GM21619 (cell line): Measurements from ENCODE around the gene CENPA.
A peak's percentile ranks its signal among the peaks of the same experiment; 100 is the strongest.
"Not testable (repeated sequence)": the region's sequence is repeated elsewhere in the genome, so short reads cannot be mapped to it uniquely, and the experiment has no call there.

Source experiments
- ATAC-seq: cut with Tn5 transposase; IDR thresholded peaks from one replicate; pipeline ENCODE4 v1.9.1; 2021; ENCODE audit not compliant: unreplicated experiment

Gene CENPA

DNA sequence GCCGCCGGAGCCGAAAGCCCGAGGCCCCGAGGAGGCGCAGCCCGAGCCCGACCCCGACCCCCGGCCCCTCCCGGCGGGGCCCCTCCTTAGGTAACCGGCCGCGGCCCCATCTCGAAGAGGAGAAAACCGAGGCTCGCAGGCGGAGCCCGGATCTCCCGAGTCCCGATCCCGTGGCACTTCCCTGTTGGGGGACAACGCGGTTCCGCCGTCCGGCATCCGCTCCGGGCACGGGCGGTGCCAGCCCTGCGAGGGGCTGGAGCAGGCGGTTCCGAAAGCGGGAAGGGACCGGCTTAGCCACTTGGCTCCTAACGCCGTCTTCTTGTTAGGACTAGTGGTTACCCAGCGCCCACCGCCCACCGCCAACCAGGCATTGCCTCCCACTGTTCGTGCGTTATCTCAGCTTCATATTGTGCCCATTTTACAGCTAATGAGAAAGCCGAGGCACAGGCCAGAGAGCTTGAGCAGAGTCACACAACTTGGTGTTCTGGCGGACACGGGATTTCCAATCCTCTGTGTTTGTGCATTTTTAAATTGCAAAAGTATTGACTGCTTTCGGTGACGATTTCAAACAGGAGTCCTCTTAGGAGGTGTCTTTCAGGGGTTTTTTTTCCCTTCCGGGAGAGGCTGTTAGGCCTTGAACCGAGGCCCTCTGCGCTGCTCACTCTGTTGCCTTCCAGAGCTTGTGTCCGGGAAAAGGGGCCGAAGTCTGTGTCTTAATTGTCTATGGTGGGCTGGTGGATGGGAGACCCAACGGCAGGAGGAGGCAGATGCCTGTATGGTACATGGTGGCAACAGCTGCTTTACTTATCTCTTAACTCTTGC is 562 bp downstream of the CENPA start:
- ATAC-seq = peak; percentile 4

DNA sequence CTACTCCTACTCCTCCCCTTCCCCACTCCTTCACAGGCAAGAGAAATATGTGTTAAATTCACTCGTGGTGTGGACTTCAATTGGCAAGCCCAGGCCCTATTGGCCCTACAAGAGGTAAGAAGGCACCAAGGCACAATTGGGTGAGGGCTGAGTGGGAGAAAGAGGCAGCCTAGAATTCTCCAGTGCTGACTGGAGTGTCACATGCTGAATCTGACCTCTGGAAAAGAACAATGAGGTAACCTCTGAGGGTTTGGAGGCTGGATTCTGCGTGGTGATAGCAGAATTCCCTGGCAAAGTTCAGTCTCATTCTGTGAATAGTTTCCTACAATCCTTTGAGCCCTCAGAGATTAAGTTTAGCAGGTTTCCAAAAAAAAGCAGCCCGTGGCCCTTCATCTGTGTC is 6.9 kb downstream of the CENPA start:
- ATAC-seq = no peak

DNA sequence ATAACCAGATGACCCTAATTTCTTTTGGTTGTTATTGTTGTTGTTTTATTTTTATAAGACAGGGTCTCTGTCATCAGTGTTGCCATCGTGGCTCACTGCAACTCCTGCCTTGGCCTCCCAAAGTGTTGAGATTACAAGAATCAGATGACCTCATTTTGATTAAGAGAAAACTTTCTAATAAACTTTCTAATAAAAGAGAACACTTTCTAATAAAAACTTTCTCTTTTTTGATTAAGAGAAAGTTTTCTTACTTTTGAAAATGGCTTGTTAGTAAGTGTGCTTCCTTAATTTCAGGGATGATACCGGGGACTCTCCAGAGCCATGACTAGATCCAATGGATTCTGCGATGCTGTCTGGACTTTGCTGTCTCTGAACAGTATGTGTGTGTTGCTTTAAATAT is 7.7 kb downstream of the CENPA start:
- ATAC-seq = no peak

DNA sequence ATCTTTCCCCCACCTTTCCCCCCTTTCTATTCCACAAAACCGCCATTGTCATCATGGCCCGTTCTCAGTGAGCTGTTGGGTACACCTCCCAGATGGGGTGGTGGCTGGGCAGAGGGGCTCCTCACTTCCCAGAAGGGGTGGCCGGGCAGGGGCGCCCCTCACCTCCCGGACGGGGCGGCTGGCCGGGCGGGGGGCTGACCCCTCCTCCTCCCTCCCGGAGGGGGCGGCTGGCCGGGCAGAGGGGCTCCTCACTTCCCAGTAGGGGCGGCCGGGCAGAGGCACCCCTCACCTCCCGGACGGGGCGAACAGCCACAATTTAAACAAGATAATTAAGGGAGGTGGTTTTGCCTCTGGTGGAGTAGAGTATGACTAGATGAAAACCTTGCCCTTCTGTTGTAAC is 9.3 kb downstream of the CENPA start:
- ATAC-seq = not testable (repeated sequence)

DNA sequence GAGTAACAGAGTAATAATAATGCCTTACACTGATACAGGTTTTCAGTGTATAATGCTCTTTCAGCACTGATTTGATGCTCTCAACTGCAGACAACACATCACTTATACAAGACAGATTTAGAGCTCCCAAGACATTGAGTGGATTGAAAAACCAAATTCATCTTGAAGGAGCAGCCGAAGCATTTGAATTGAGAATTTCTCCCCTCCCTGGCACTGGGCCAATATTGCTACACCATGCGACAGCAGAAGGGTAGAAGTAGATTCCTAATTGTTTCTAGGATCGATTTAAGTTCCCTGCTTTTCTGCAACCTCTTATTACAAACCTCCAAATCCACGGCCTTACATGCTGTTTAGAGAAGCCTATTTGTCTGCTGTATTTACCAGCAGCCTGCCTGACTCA is 15.5 kb downstream of the CENPA start:
- no peak for ATAC-seq

DNA sequence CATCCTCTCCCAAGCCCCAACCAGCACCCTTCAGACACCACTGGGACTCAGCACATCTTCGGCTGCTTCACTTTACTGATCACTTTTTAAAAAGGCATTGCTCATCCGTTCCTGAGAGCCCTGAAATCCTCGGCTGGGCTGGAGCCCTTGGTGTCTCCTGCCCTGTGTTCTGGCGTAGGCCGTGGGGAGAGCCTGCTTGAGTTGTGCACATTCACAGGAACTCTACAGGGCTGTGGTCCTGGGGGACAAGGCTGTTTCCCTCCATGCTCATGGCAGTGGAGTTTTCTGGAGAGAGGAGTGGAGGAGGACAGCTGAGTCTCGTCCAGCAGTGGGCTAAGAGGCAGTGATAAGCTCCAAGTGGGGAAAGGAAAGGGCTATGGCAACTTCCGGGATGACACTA is 15.9 kb downstream of the CENPA start:
- ATAC-seq = no peak

DNA sequence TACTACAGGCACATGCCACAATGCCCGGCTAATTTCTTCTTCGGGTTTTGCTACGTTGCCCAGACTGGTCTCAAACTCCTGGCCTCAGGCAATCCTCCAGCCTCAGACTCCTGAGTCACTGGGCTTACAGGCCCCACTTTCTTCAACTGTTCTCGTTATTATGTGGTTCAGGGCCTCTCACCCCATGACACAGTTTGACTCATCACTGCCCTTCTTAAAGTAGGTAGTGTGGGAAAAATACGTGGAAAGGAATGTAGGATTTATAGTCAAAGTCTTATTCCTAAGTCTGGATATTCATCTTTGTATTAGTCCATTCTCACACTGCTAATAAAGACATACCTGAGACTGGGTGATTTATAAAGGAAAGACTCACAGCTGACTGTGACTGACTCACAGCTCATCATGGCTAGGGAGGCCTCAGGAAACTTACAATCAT is 19.4 kb downstream of the CENPA start:
- ATAC-seq = no peak

DNA sequence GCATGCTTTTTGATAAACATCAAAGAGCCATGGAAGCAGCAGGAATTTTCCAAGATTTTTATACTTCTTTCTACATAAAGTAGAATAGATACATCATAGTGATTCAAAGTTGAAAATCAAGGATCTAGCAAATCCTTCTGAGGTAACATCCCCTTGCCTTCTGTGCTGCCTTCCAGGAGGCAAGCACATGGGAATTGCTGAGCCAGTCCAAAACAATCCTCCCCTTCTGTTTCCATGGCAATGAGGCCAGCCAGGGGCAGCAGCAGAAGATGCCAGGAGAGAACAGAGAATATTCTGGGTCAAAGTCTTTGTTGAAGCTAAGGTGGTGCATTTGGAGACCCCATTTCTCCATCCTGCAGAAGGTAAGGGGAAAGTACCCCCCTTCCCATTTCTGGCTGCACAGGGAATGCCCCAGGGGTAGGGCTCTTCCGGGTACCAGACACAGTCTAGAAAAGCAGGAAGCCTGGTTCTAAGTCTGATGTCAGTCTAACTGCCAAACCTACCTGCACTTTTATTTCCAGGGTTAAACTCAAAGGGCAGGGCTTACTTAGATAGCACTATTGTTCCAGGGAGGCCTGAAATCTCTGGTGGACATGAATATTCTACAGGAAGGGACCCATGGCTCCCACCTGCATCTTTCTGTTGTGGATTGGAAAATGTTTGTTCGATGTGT is 22.1 kb downstream of the CENPA start:
- no peak for ATAC-seq

DNA sequence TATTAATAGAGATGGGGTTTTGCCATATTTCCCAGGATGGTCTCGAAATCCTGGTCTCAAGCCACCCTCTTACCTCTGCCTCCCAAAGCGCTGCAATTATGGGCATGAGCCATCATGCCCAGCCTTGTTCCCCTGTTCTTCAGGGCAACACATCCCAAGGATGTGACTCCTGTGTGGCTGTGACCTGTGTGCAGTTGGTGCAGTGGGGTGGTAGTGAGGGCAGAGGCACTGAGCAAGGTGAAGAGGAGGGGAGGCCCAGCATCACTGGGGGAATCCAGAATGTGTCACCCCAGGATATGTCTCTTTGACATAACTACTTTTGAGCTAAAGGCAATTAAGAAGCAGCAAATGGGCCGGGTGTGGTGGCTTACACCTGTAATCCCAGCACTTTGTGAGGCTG is 23.4 kb downstream of the CENPA start:
- no peak for ATAC-seq

DNA sequence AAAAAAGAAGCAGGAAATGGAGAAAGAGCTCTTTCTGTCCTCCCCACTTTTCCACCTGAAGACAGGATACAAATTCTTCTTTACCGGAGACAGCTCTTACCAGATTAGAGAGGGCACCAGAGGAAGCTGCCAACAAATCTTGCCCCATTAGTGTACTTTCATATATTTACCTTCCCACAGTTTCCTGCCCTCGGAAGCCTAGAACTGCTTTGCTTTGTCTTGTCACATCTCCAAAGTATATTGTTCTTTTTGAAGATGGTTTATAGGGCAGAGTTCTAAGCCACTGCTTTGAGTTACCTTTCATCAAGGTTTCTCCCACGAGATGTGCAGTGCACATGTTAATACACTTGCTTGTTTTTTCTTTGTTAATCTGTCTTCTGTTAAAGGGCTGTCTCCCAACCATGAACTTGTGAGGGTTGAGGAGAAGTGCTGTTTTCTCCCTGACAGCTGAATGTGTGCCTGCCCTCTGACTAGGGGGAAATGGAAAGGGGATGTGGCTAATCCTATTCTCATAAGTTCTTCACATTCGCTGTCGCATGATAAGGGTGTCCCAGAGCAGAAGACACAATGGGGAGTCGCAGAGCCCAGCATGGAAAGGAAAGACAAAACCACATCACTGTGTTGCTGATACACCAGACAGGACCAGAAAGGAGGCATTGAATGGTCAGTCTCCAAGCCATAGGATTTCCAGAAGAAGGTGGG is 24.2 kb downstream of the CENPA start:
- ATAC-seq = no peak

DNA sequence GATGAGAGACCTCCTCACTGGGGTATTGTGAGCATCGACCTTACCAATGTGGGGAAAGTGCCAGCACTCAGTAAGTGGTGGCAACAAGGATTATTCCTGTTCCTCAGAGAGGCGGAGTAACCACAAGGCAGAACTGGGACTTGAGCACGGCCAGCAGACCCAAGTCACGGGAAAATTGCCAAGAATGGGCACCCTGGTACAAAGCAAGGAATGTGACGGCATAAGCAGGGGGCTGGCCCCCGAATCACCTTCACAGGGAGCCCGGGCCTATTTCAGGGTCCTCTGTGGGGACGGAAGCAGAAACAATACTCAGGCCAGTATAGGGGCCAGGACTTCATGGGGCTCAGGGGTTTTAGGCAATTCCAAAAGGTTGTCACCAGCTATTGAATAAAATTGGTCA is 25.4 kb downstream of the CENPA start:
- ATAC-seq = no peak

DNA sequence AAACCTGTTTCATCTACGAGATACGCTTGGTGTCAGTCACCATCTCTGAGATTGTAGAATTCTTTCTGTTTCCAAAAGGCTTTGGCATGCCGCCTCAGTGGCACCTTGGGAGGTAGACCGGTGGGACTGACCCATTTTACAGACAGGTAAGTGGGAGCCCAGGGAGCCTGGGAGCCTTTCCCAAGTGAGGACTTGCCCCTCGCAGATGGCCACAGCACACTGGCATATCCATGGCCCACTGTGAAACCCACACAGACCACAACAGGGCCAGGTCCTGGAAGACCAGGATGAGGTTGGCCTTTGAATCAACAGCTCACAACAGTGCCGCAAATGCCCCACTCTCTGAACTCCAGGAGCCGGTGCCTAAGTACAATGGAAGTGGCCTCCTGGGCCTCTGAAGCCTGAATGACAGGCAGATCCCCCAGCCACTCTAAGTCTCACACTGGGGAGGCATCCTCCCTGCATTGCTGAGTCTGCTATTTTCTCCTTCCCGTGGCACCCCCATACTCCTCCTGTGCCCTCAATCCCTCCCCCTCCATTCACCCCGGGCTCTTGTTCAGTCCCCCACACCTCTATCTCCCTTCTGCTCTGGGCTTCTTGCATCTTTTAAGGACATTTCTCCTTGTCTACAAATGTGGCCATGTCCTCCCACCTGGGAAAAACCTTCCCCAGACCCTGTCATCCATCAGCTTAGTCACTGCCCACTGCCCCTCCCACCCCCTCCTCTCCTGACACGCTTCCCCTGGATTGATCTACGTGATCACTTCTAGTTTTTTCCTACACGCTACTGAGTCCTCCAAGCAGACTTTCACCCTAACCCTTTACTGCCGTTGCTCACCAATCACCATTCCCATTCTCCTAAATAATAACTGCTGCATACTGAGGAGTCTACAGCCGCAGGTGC is 26.2 kb downstream of the CENPA start:
- ATAC-seq = no peak

DNA sequence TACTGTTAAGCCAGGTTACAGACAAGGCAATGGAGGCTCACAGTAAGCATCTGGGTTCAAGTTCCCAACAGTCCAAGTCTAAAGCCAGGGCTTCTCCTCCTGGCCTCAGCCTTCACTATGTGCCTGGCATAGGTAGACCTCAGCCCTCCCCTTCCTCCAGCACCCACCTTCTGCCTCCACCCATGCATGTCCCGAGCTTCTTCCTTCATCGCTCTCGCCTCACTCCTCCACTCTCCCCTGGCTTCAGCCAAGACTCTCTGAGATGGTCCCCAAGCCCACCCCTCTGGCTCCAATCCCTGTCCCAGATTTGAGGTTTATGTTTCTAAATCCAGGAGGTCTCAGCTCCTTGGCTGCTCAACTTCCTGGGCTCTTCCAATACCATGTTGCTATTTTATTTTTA is 26.9 kb downstream of the CENPA start:
- ATAC-seq = no peak

DNA sequence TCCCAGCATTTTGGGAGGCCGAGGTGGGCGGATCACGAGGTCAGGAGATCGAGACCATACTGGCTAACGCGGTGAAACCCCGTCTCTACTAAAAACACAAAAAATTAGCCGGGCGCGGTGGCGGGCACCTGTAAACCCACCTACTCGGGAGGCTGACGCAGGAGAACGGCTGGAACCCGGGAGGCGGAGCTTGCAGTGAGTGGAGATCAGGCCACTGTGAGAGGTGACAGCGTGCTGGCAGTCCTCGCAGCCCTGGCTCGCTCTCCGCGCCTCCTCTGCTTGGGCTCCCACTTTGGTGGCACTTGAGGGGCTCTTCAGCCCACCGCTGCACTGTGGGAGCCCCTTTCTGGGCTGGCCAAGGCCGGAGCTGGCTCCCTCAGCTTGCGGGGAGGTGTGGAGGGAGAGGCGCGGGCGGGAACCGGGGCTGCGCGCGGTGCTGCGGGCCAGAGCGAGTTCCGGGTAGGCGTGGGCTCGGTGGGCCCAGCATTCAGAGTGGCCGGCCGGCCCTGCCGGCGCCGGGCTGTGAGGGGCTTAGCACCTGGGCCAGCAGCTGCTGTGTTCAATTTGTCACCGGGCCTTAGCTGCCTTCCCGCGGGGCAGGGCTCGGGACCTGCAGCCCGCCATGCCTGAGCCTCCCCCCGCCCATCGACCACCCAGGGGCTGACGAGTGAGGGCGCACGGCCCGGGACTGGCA is 28.4 kb downstream of the CENPA start:
- not testable (repeated sequence) for ATAC-seq

DNA sequence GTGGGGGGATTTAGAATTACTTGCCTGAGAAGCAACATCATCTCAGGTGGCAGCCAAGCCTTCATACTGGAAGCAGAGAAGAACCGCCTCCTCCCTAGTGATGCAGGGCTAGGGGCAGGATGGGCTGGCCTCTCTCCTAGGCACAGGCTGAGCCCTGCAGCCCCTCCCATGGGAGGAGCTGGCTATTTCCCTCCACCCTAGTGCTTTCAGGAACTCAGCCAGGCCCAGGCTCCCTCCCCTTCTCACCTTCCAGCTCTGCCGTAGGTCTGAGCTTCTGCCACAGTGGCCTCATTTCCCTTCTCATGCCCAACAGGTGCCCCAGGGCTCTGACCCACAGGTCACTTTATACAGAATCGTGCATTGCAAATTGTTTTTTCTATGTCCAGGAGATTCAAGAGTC is 31.0 kb downstream of the CENPA start:
- ATAC-seq = no peak

DNA sequence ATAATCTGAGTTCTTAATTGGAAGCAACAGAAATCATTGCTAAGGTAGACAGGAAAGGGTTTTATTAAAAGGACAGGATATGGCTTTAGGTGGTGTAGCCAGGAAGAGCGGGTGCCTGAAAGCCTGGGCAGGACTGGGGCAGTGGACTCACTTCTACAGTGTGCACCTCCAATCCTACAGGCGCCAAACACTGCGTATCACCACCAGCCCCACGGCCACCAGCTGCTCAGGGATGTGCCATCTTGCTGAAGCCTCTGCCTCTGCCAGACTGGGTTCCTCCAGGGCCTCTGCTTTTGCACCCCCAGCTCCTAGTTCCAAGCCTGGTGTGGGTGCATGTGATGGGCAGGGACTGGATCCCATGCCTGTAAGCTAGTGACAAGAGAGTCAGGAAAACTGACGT is 32.4 kb downstream of the CENPA start:
- ATAC-seq = no peak

DNA sequence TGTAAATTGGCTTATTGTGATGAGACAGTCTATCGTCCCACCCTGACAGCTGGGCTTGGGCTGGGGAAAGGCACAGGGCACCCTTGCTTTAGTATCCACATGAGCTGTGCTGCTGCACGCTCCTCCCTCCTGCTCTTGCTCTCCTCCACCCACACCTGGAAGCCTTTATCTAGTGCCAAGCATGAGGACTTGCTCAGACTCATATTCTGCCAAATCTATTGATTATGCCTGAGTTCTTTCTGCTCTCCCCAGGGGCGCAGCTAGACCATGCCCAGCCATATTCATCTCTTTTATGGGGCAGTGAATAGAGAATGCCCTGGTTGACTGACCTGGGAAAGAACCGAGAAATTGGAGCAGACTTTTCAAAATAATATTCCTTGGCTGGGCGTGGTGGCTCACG is 33.1 kb downstream of the CENPA start:
- ATAC-seq = no peak

DNA sequence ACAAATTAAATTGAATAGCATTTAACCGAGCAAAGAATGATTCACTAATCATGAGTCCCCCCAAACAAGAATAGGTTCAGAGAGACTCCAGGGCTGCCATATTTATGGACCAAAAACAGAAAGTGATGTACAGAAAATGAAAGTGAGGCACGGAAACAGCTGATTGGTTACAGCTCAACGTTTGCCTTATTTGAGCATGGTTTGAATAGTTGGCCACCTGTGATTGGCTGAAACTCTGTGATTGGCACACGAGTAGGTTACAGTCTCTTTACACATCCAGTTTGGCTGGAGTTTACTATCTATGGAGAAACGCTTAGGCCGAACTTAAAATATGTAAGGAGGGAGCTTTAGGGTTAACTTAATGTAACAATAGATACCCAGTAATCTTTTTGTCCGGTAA is 35.1 kb downstream of the CENPA start:
- ATAC-seq = no peak

DNA sequence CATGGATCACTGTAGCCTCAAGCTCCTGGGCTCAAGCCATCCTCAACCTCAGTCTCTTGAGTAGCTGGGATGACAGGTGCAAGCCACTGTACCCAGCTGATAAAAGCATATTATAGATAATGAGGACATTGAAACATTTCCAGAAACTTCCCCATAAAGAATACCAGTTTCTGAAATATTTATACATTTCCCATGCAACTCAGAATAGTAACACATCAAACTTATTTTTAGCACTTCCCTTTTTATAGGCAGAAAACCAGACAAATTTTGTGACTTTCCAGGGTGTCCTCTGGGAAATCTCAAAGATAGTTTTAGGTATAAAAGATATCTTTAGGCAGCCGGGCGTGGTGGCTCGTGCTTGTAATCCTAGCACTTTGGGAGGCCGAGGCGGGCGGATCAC is 37.0 kb downstream of the CENPA start:
- ATAC-seq = no peak

DNA sequence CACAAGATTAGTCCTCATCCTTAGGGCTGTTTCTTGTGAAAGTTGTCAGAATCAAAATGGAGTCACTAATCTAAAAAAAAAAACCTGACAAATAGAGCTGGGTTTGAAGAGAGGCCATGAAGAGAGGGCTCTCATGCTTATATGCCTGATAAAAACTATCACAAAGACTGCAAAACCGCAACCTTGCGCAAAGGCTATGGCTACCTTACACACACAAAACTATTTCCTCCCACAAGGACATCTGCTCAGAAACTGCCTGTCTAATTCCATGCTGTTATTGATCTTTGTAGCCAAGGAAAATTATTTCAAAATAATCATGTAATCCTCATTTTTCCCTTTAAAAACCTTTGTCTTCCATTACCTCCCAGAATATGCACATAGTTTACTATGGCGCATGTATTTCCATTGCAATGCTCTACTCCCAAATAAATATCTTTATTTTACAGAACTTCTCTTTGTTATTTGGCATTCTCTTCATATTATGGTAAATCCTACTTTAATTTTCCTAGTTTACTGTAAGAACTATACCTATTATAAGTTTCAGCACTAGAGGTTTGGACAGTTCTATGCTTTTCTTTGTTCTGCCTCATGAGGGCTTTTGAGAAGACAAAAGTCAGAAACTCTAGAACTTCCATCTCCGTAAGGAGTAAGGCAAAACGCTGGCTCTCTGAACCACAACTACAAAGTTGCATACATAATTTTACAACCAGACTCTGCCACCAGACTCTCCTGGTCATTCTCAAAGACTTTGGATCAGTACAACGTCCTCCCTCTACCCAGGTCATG is 52.5 kb downstream of the CENPA start:
- ATAC-seq = no peak
